Measurements from ENCODE around the gene RGS6.

- TF ChIP-seq CTCF (IDR thresholded peaks at IDR 0.05) (no peak), POLR2A (IDR thresholded peaks at IDR 0.05) (no peak)
Measured at GRCh38 chr14:72543341-72543740, 611.1 kb downstream of the RGS6 start.
